ENCODE results near the gene NSD1.

DNA sequence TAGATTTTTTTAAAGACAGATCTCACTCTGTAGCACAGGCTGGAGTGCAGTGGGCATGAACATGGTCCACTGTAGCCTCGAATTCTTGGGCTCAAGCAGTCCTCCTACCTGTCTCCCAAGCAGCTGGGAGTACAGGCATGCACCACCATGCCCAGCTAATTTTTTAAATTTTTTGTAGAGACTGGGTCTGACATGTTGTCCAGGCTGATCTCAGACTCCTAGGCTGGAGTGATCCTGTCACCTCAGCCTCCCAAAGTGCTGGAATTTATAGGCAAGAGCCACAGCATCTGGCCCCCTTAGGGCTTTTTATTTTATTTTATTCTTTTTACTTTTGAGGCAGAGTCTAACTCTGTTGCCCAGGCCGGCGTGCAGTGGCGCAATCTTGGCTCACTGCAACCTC lies 56.4 kb downstream of the NSD1 start:
- TF ChIP-seq, protein P1, sequence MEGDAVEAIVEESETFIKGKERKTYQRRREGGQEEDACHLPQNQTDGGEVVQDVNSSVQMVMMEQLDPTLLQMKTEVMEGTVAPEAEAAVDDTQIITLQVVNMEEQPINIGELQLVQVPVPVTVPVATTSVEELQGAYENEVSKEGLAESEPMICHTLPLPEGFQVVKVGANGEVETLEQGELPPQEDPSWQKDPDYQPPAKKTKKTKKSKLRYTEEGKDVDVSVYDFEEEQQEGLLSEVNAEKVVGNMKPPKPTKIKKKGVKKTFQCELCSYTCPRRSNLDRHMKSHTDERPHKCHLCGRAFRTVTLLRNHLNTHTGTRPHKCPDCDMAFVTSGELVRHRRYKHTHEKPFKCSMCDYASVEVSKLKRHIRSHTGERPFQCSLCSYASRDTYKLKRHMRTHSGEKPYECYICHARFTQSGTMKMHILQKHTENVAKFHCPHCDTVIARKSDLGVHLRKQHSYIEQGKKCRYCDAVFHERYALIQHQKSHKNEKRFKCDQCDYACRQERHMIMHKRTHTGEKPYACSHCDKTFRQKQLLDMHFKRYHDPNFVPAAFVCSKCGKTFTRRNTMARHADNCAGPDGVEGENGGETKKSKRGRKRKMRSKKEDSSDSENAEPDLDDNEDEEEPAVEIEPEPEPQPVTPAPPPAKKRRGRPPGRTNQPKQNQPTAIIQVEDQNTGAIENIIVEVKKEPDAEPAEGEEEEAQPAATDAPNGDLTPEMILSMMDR (IDR thresholded peaks at IDR 0.05) = no peak
- TF ChIP-seq POLR2A (IDR thresholded peaks at IDR 0.05) = no peak

Measured in thyroid gland (tissue), 4 donors.